Measurements from ENCODE around the gene RBM27. TPM values are rescaled to one million over a fixed set of nuclear protein-coding genes. Genes with fewer than 3 reads are reported as not detected.
"Not testable (repeated sequence)": the region's sequence is repeated elsewhere in the genome, so short reads cannot be mapped to it uniquely, and the experiment has no call there.

Gene RBM27
- polyA plus RNA-seq, 1 donor: 15.9 TPM

GRCh38 chr5:146205499-146206202 lies 2.2 kb downstream of the RBM27 start:
- DNase-seq (ENCODE audit: low read depth): no peak

GRCh38 chr5:146206257-146206656 lies 2.9 kb downstream of the RBM27 start:
- DNase-seq (ENCODE audit: low read depth): no peak

GRCh38 chr5:146208916-146209522 lies 5.6 kb downstream of the RBM27 start:
- DNase-seq (ENCODE audit: low read depth): no peak

- DNase-seq (ENCODE audit: low read depth): peak; percentile 22
These were observed 6.3 kb downstream of the RBM27 start for GRCh38 chr5:146209714-146210113.

- DNase-seq (ENCODE audit: low read depth): not testable (repeated sequence)
These were observed 7.4 kb downstream of the RBM27 start for GRCh38 chr5:146210810-146211209.

- no peak for DNase-seq (ENCODE audit: low read depth)
These were observed 9.9 kb downstream of the RBM27 start for GRCh38 chr5:146213210-146213826.

GRCh38 chr5:146214881-146215280 lies 11.5 kb downstream of the RBM27 start:
- DNase-seq (ENCODE audit: low read depth): not testable (repeated sequence)

GRCh38 chr5:146218168-146218567 lies 14.8 kb downstream of the RBM27 start:
- no peak for DNase-seq (ENCODE audit: low read depth)

GRCh38 chr5:146219243-146219642 lies 15.8 kb downstream of the RBM27 start:
- no peak for DNase-seq (ENCODE audit: low read depth)

GRCh38 chr5:146221234-146221633 lies 17.8 kb downstream of the RBM27 start:
- DNase-seq (ENCODE audit: low read depth): no peak

- DNase-seq (ENCODE audit: low read depth): no peak
These were observed 18.6 kb downstream of the RBM27 start for GRCh38 chr5:146222005-146222404.

GRCh38 chr5:146223179-146223578 lies 19.8 kb downstream of the RBM27 start:
- no peak for DNase-seq (ENCODE audit: low read depth)

GRCh38 chr5:146229222-146229621 lies 25.8 kb downstream of the RBM27 start:
- DNase-seq (ENCODE audit: low read depth): no peak

GRCh38 chr5:146232223-146232622 lies 28.8 kb downstream of the RBM27 start:
- DNase-seq (ENCODE audit: low read depth): no peak

GRCh38 chr5:146233441-146233840 lies 30.0 kb downstream of the RBM27 start:
- DNase-seq (ENCODE audit: low read depth): no peak

GRCh38 chr5:146238973-146239372 lies 35.6 kb downstream of the RBM27 start:
- DNase-seq (ENCODE audit: low read depth): no peak

- no peak for DNase-seq (ENCODE audit: low read depth)
These were observed 37.5 kb downstream of the RBM27 start for GRCh38 chr5:146240951-146241350.

- DNase-seq (ENCODE audit: low read depth): no peak
These were observed 39.8 kb downstream of the RBM27 start for GRCh38 chr5:146243247-146243646.

GRCh38 chr5:146248561-146248960 lies 45.2 kb downstream of the RBM27 start:
- no peak for DNase-seq (ENCODE audit: low read depth)

- DNase-seq (ENCODE audit: low read depth): no peak
These were observed 46.4 kb downstream of the RBM27 start for GRCh38 chr5:146249801-146250200.

Data from forelimb muscle (tissue), 1 donor.